COLO668 (cell line): ENCODE measurements around the gene PUM2.
A peak's percentile ranks its signal among the peaks of the same experiment; 100 is the strongest.

Experiments used
- DNase-seq: peaks from one replicate; lab custom pipeline; 2025; ENCODE audit not compliant: unreplicated experiment; lab: John Stamatoyannopoulos, UW

PUM2 gene

GRCh38 chr2:20205069-20205468 lies 145.6 kb downstream of the PUM2 start:
- no peak for DNase-seq

- DNase-seq: no peak
Observed at GRCh38 chr2:20203521-20204225, 147.0 kb downstream of the PUM2 start.

GRCh38 chr2:20203072-20203471 lies 147.6 kb downstream of the PUM2 start:
- no peak for DNase-seq

DNA sequence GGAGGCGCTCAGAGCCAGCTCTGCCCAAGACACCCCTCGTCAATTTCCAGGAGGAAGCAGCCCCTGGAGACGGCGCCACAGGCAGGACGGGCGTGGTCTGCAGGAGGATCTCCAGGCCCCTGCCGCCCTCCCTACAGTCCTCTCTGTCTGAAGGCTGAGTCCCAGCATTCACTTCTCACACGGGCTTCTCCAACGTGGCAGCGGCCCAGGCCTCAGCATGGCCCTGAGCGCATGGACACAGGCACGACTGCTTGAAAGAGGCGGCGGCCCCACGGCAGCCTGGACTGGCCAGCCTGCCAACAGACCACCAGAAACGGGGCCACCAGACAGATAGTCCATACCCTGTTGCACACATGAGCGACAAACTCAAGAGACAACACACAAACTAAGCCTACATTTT lies 149.0 kb downstream of the PUM2 start:
- DNase-seq: no peak

- no peak for DNase-seq
Observed at GRCh38 chr2:20200697-20201555, 149.7 kb downstream of the PUM2 start.

DNA sequence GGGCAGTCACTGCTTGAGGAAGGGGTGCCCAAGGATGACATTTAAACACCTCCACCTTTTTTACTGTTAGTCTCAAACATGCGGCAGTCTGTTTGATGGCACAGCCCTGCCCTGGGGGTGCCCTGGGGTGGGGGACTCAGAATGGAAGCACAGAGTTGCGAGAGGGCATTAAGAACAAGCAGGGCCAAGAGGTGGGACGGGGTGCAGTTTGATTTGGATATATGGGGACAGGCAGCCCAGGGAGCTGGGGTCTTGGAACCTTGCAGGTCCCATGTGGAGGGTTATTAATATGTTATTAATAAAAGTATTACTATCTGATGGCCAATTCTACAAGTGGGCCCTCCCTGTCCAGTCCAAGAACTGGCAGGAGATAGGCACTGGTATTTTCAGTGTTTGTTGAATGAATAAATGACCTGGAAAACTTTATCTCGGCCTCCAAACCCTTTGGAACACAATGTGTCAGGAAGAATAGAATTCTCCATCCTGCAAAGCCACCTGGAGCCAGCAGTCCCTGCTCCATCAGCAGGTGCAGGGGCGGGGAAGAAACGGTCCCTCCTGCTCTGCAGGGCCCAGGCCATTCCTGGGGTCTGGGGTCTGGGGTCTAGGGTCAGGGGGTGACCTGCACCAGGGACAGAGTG lies 150.9 kb downstream of the PUM2 start:
- no peak for DNase-seq

DNA sequence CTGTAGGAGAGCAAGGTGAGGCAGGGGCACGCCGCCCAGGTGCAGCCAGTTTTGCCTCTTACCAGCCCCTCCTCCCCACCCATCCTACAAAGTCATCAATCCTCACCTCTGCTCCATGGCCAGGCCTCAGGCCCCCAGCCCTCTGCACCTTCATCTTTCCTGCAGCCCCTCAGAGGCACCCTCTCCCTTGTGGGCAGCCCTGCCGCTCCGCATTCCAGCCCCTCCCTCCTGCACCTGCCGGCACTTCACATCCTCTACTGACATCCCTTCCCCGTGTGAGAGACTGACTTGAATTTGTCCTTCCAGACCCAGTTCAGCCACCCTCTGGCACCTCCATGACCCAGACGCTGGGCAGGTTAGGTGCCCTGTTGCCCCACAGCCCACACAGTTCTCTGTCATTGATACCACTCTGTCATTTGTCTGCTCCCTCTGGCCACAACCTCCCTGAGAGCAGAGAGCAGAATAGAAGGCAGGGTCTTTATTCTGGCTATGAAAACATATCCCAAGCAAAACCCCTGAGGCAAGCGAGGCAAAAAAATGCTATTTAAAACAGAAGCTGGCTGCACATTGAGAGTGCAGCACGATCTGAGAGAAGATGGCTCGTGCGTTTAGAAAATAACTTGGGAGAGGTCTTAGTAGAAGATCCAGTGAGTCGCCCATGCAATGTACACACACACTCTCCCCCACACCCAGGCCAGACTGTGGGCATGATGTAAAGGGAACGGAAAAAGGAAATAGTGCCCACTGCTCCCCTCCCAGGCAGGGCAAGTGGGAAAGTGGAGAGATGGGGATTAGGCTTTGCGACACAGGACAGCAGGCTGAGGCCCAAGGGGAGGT lies 151.6 kb downstream of the PUM2 start:
- peak; percentile 53 for DNase-seq
